Adrenal gland (tissue), 5 donors: ENCODE results near the gene SLC25A6.

ENCODE experiments used
- POLR2A ChIP-seq, 2 donors: fragments of 450-650 bp; IDR thresholded peaks; one replicate each; pipeline ENCODE4 v1.6.1; 2017; ENCODE audit warnings: antibody characterized with exemption in 2 of 2, mild to moderate bottlenecking in 2 of 2, moderate library complexity in 1 of 2
- TF ChIP-seq, protein P1 (sequence below), 6 experiments: fragments of 450-650 bp in 4 of 6; fragments of 200-600 bp in 2 of 6; sonication (generic) in 1 of 6; IDR thresholded peaks; 1 replicate in 5 of 6; 2 replicates in 1 of 6; pipeline versions ENCODE4 v1.5.1 to v1.8.0; 2016 to 2021; ENCODE audit warnings: antibody characterized with exemption in 6 of 6, mild to moderate bottlenecking in 2 of 6, moderate library complexity in 1 of 6
- donor health status: DM: no; HTN: no; CAD: no.

DNA sequence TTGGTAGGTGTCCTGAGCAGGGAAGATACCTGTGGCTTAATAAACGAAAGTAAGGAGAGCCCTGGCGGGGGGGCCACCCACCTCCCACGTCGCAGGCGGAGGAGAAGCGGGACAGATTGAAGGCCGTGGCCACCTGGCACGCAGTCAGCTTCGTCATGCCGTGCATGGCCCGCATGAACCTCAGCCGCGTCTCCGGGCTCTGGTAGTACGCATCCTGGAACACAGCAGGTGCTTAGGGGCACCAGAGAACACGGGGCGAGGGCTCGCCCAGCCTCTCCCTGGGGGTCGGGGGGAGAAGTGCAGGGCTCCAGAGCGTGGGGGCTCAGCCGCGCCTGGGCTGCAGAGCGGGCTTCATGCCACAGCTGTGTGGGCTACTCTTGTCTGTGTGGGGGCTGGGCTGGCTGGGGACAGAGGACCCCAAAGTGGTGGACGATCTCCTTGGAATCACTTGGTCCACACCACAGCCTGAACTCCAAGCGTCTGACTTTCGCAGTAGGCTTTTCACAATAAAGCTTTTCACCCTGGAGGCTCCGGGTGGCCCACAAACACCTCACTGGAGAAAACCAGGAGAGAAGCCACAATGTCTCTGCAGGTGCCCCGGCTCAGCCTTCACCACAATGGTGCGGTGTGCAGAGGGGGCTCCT, 27.1 kb upstream of the SLC25A6 start:
- TF ChIP-seq, protein P1, sequence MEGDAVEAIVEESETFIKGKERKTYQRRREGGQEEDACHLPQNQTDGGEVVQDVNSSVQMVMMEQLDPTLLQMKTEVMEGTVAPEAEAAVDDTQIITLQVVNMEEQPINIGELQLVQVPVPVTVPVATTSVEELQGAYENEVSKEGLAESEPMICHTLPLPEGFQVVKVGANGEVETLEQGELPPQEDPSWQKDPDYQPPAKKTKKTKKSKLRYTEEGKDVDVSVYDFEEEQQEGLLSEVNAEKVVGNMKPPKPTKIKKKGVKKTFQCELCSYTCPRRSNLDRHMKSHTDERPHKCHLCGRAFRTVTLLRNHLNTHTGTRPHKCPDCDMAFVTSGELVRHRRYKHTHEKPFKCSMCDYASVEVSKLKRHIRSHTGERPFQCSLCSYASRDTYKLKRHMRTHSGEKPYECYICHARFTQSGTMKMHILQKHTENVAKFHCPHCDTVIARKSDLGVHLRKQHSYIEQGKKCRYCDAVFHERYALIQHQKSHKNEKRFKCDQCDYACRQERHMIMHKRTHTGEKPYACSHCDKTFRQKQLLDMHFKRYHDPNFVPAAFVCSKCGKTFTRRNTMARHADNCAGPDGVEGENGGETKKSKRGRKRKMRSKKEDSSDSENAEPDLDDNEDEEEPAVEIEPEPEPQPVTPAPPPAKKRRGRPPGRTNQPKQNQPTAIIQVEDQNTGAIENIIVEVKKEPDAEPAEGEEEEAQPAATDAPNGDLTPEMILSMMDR (IDR thresholded peaks at IDR 0.05), result no peak
- no peak for TF ChIP-seq POLR2A (IDR thresholded peaks at IDR 0.05)
